ENCODE measurements around the gene FOXK2.
A peak's percentile ranks its signal among the peaks of the same experiment; 100 is the strongest.

Gene FOXK2

DNA sequence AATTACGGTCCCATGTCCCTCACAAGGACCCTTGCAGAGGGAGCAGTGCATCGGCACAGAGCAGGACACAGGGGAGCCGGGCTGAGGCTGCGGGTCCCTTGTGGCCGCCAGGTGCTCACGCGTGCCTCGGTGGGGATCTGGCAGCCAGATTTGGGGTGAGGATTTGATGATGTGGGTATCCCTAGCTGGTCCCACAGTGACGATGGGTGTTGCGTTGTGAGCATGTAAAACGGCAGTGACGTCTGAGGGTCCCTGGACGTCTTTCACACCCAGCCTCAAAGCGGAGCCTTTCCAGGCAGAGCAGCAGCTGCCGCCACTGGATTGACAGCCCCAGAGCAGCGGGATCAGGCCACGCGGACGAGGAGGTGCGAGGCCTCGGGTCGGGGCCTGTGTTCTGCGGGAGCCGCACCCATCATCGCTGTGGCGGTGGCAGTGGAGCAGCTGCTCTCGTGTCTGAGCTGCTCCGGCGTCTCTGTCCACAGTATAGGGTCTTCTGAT, 74.1 kb downstream of the FOXK2 start:
- H3K4me3 ChIP-seq (ENCODE audit: low read length) = peak overlapping the region; percentile 69
- no peak for DNase-seq (ENCODE audit: low read depth)
- TF ChIP-seq, protein P1, sequence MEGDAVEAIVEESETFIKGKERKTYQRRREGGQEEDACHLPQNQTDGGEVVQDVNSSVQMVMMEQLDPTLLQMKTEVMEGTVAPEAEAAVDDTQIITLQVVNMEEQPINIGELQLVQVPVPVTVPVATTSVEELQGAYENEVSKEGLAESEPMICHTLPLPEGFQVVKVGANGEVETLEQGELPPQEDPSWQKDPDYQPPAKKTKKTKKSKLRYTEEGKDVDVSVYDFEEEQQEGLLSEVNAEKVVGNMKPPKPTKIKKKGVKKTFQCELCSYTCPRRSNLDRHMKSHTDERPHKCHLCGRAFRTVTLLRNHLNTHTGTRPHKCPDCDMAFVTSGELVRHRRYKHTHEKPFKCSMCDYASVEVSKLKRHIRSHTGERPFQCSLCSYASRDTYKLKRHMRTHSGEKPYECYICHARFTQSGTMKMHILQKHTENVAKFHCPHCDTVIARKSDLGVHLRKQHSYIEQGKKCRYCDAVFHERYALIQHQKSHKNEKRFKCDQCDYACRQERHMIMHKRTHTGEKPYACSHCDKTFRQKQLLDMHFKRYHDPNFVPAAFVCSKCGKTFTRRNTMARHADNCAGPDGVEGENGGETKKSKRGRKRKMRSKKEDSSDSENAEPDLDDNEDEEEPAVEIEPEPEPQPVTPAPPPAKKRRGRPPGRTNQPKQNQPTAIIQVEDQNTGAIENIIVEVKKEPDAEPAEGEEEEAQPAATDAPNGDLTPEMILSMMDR (conservative IDR thresholded peaks at IDR 0.05; ENCODE audit: low read length) = no peak

DNA sequence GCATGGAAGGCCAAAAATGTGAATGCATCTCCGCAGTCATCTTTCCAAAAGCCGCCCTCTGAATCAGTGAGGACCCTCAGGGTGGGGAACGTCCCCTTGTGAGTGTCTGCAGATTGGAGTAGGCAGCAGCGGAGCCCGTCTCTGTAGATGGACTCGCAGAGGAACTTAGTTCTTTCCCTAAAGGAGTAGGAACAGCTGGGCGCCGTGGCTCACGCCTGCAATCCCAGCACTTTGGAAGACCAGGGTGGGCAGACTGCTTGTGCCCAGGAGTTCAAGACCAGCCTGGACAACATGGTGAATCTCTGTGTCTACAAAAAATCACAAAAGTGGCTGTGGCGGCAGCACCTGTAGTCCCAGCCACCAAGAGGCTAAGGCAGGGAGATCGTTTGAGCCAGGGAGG, 75.0 kb downstream of the FOXK2 start:
- no peak for DNase-seq (ENCODE audit: low read depth)
- TF ChIP-seq, protein P1 (conservative IDR thresholded peaks at IDR 0.05; ENCODE audit: low read length) = no peak
- H3K4me3 ChIP-seq (ENCODE audit: low read length) = no peak overlapping the region

DNA sequence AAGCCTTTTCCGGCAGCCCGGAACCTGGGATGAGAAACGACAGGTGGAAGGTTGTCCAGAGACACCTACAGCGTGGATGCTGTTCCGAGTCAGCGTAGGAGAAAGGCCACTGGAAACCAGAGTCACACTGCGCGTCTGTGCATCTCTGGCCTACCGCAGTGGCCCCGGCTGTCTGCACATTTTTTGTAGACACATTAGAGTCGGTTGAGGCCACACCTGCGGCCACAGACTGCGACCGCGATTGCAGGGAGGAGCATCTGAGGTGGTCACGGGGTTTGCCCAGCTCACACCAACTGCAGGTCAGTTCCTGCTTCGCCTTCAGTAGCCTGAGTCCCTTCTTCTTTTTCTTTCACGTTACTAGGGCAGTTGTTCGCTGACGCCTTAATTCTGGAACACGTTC, 76.4 kb downstream of the FOXK2 start:
- TF ChIP-seq, protein P1 (conservative IDR thresholded peaks at IDR 0.05; ENCODE audit: low read length) = no peak
- DNase-seq (ENCODE audit: low read depth) = no peak
- no peak overlapping the region for H3K4me3 ChIP-seq (ENCODE audit: low read length)

DNA sequence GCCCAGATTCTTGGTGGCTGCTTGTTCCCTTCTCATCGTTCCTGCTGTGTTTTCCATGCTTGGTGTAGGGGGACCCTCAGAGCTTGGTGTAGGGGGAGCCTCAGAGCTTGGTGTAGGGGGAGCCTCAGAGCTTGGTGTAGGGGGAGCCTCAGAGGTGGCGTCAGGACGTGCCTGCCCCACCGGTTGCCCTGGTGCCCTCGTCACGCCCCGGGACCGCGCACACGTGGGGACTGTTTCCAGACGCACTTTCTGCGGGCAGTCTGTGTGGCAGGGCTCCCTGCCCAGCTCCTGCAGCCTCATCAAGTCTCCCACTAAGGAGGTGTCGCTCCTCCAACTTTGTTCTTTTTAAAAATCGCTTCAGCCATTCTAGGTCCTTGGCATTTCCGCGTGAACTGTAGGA, 76.8 kb downstream of the FOXK2 start:
- TF ChIP-seq, protein P1 (conservative IDR thresholded peaks at IDR 0.05; ENCODE audit: low read length) = no peak
- no peak overlapping the region for H3K4me3 ChIP-seq (ENCODE audit: low read length)
- DNase-seq (ENCODE audit: low read depth) = no peak

DNA sequence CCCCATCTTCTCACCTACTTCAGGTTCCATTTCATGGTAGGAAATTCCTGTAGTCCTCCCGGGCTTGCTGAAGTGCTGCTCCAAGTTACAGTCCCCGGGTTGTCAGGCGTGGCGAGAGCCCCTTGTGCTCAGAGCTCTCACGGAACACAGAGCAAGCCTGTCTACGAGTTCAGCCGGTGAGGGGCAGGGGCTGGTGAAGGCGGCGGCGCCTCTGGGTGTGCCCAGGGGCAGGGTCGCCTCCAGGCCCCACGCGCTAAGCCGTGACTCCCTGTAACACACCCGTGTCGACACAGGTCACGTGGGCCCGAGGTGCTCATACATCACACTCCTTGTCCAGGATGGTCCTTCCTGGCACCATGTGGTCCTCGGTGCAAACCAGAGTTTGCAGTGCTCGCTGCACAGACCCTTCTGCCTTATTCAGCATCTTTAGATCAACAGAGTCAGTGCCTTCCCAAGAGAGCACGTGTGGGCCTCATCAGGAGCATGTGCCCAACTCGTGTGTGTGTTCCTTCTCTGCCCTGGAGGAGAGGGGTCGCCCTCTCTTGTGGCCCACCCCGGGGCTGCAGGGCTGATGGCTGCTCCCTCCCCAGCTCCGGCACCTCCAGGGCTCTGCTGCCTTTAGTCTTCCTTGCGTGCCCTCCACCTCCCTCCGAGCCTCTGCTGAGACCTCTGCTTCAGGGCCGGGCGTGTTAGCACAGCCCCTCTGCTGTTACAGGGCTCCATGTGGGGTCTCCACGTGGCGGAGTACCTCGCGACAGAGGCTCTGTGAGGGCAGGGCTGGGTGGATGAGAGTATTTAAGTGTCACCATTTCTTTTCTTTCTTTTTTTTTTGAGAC, 77.5 kb downstream of the FOXK2 start:
- TF ChIP-seq, protein P1 (conservative IDR thresholded peaks at IDR 0.05; ENCODE audit: low read length) = no peak
- H3K4me3 ChIP-seq (ENCODE audit: low read length) = no peak overlapping the region
- no peak for DNase-seq (ENCODE audit: low read depth)

DNA sequence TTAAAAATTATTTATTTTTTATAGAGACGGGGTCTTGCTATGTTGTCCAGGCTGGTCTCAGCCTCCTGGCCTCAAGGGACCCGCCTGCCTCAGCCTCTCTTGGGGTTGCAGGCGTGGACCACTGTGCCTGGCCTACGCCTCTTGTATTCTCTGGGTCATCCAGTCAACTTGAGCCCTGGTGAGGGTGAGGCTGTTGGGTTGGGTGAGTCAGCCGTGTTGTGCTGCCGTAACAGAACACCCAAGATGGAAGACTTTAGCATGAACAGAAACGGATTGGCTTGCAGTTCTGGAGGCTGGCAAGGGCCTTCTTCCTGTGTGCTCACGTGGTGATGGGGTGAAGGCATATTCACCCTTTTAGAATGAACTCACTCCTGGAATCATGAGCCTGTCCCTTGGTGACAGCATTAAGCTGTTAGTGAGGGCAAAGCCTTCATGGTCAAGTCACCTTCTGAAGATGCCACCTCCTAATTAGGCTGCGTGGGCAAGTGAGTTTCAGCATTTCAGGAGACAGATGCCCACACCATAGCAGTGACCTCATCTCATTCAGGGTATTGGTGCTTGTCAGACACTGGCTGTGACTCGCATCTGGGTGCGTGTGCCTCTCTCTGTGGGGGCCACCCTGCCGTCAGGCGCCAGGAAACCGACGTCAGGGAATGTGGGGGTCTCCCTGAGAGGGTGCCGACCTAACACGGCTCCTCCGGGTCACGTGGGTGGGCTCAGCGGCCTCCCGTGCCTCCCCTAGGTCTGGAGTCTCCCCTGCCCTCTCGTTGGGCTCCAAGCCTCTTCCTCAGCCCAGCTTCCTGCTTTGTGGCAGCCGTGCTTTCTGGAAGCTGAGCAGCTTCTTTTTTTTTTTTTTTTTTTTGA, 79.0 kb downstream of the FOXK2 start:
- H3K4me3 ChIP-seq (ENCODE audit: low read length) = no peak overlapping the region
- TF ChIP-seq, protein P1 (conservative IDR thresholded peaks at IDR 0.05; ENCODE audit: low read length) = no peak
- DNase-seq (ENCODE audit: low read depth) = peak; percentile 43

Data from AG10803 (cell line).